ENCODE results near the gene SDK2.
"Not testable (repeated sequence)": the region's sequence is repeated elsewhere in the genome, so short reads cannot be mapped to it uniquely, and the experiment has no call there.

SDK2 gene

DNA sequence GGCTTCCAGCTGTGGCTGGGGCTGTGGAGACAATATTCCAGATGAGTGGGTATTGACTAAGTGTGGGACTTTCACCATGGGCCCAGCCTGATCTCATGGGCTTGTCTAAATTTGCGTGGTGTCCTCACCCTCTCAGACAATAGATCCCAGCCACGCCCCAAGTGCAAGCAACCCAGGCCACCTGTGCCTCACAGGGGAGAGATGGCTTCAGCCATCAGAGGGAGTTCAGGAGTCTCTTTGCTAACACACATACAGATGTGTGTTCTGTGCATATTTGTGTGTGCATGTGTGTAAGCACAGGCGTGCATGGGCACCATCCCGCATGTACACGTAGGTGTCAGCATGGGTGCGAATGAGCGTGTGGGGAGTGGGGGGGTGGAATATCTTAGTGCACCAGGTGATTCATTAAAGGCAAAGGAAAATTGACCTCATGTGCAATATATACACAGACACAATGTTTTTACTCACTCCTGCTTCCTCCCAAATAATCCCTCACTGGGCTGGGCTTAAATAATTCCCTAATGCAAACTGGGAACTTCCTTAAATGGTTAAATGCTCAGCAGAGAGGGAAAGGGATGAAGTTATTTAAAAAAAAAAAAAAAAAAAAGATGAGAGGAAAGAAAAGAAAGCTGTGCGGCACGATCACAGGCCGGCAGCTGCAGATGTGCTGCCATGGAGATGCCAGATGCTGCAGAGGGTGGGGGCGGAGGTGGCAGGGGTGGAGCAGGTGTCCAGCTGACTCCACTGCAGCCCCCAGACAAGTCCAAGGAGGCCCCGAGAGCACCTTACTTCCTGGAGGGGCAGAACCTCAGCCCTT lies 308.4 kb downstream of the SDK2 start:
- TF ChIP-seq, protein P1, sequence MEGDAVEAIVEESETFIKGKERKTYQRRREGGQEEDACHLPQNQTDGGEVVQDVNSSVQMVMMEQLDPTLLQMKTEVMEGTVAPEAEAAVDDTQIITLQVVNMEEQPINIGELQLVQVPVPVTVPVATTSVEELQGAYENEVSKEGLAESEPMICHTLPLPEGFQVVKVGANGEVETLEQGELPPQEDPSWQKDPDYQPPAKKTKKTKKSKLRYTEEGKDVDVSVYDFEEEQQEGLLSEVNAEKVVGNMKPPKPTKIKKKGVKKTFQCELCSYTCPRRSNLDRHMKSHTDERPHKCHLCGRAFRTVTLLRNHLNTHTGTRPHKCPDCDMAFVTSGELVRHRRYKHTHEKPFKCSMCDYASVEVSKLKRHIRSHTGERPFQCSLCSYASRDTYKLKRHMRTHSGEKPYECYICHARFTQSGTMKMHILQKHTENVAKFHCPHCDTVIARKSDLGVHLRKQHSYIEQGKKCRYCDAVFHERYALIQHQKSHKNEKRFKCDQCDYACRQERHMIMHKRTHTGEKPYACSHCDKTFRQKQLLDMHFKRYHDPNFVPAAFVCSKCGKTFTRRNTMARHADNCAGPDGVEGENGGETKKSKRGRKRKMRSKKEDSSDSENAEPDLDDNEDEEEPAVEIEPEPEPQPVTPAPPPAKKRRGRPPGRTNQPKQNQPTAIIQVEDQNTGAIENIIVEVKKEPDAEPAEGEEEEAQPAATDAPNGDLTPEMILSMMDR (IDR thresholded peaks at IDR 0.05; ENCODE audit: insufficient read depth, missing control alignments) = no peak
- FAIRE-seq (no peak), DNase-seq (ENCODE audit: insufficient read length, low spot score) (no peak)

DNA sequence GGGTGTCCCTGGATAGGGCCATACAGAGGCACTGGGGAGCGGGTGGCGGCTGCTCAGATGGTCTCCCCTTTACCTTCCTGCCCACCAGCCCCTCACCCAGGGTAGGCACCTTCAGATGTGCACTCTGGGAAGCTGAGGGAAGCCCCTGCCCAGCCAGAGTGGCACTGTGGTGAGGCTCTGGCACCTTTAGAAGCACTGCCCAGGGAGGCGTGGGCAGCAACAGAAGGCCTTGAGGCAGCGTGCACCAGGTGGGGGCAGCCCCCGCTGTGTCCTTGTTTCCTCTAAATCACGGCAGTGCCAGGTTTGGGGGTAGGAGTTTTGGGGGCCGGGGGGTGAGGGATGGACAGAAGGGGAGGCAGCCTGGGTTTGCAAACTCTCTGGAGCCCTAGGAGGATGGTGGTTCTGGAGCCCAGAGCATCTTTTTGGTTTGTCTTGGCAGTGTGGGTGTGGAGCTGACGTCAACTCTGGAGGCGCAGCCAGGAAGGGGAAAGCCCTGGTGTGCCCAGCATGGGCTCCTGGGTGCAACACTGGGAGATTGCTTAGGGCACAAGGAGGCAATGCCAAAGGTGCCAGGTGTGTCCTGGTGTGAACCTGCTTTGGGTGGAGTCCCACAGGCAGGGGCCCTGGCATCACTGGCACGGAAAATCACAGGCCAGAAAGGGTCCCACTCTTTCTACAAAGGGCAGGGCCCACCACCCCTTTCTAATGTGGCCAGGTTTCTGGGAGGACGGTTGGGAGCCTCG lies 309.3 kb downstream of the SDK2 start:
- DNase-seq (ENCODE audit: insufficient read length, low spot score) (no peak), FAIRE-seq (no peak)
- TF ChIP-seq, protein P1 (IDR thresholded peaks at IDR 0.05; ENCODE audit: insufficient read depth, missing control alignments) = no peak

DNA sequence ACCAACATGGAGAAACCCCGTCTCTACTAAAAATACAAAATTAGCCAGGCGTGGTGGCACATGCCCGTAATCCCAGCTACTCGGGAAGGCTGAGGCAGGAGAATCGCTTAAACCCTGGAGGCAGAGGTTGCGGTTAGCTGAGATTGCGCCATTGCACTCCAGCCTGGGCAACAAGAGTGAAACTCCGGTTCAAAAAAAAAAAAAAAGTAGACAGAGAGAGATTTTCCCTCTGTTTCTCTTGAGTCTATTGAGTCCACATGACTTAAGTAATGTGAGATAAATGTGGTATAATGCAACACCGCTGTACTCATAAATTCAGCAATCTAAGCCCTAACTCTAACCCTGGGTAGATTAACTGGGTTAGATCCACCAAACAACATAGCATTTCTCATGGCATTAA lies 310.8 kb downstream of the SDK2 start:
- FAIRE-seq = not testable (repeated sequence)

DNA sequence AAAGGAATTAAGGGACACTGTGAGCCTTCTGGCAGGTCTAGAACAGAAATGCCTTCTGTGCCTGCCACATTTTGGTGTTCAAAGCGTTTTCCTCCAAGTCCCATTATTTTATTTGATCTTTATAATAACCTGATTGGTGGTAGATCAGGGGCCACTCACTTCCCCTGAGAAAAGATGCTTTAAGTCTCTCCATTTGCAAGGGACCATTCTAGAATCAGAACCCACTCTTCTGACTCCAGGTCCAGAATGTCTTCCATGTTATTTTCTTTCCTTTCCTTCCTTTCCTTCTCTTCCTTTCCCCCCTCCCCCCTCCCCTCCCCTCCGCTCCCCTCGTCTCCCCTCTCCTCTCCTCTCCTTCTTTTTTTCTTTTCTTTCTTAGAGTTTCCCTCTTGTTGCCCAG lies 313.2 kb downstream of the SDK2 start:
- DNase-seq (ENCODE audit: insufficient read length, low spot score) (no peak), FAIRE-seq (no peak)
- TF ChIP-seq, protein P1 (IDR thresholded peaks at IDR 0.05; ENCODE audit: insufficient read depth, missing control alignments) = no peak

More for the DNA sequence above, 310.8 kb downstream of the SDK2 start:
- DNase-seq (ENCODE audit: insufficient read length, low spot score) = not testable (repeated sequence)

DNA sequence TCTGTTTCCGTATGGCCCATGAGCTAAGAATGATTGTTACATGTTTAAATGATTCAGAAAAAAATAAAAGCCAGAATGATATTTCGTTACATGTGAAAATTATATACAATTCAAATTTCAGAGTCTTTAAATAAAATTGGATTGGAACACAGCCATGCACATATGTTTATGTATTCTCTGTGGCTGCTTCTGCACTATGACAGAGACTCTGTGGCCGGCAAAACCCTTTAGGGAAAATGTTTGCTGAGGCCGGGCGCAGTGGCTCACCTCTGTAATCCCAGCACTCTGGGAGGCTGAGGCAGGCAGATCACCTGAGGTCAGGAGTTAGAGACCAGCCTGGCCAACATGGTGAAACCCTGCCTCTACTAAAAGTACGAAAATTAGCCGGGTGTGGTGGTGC lies 316.6 kb downstream of the SDK2 start:
- FAIRE-seq = no peak

DNA sequence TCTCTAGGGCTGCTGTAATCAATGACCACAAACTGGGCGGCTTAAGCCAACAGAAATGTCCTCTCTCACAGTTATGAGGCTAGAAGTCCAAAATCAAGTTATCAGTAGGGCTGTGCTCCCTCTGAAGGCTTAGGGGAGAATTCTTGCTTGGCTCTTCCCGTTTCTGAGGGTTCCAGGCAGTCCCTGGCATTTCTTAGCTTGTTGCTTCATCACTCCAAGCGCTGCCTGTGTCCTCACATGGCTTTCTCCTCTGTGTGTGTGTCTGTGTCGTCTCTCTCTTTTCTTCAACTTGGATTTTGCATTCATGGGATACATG lies 318.8 kb downstream of the SDK2 start:
- TF ChIP-seq, protein P1 (IDR thresholded peaks at IDR 0.05; ENCODE audit: insufficient read depth, missing control alignments) = no peak
- no peak for FAIRE-seq
- DNase-seq (ENCODE audit: insufficient read length, low spot score) = no peak

More for the DNA sequence above, 316.6 kb downstream of the SDK2 start:
- TF ChIP-seq, protein P1 (IDR thresholded peaks at IDR 0.05; ENCODE audit: insufficient read depth, missing control alignments) = no peak
- no peak for DNase-seq (ENCODE audit: insufficient read length, low spot score)

DNA sequence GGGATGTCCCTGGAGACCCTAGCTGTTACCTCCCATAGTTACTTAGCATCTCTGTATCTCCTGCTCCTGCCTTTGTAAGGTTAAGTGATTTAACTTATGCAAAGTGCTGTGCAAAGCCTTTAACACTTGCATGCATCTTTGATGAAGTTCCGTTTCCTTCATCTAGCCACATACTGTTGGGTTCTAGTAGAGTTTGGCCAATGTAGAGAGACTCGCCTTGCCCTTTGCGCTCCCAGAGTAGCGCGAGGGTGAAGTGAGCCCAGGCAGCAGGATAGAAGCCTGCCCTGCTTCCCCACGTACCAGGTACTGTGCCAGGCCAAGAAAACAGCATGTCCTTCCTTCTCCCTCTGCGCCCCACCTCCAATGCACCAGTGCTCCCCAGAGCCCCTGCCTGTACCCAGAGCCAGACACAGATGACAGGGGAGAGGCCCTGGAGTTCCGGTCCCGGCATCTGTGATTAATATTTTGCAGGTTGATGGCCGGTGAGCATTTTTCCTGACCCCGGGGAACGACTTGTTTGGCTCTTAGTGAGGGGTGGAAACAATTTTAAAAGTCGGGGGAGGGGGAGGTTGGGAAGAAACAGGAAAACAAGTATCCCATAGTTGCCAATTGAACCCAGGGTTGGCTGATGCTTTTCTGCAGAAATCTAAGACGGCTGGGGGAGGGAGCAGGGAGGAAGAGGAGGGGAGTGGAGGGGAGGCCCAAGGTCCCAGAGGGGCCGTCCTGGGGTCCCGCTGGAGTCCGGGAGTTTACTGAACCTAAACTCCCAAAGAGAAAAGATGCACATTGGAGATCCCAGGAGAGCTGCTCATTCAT lies 319.3 kb downstream of the SDK2 start:
- no peak for FAIRE-seq
- DNase-seq (ENCODE audit: insufficient read length, low spot score) = no peak
- TF ChIP-seq, protein P1 (IDR thresholded peaks at IDR 0.05; ENCODE audit: insufficient read depth, missing control alignments) = no peak
